GM19099 (cell line): ENCODE data around the gene NT5DC2.

Experiments used
- POLR2A ChIP-seq: IDR thresholded peaks from 3 replicates; pipeline ENCODE4 v1.6.1; 2011; ENCODE audit warnings: low read depth; ENCODE audit not compliant: insufficient read length; ENCODE audit errors: extremely low read depth

Gene NT5DC2

GRCh38 chr3:52493232-52494017 is 40.2 kb downstream of the NT5DC2 start:
- no peak for TF ChIP-seq POLR2A

- no peak for TF ChIP-seq POLR2A
These were observed 41.6 kb downstream of the NT5DC2 start for GRCh38 chr3:52492059-52492458.

GRCh38 chr3:52490939-52491526 is 42.6 kb downstream of the NT5DC2 start:
- no peak for TF ChIP-seq POLR2A

GRCh38 chr3:52490035-52490938 is 43.4 kb downstream of the NT5DC2 start:
- TF ChIP-seq POLR2A = no peak

DNA sequence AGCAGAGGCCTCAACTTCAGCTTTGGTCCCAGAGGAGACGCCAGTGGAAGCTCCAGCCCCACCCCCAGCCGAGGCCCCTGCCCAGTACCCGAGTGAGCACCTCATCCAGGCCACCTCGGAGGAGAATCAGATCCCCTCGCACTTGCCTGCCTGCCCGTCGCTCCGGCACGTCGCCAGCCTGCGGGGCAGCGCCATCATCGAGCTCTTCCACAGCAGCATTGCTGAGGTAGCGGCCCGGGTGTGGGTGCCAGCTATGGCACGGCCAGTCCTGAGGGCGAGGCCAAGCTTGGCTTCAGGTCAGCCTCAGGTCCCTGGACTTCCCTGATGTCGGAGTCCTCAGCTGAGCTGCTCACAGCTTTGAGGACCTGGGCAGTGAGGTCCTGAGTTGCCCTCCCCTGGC is 44.2 kb downstream of the NT5DC2 start:
- TF ChIP-seq POLR2A = no peak

GRCh38 chr3:52488746-52489145 is 44.9 kb downstream of the NT5DC2 start:
- no peak for TF ChIP-seq POLR2A

DNA sequence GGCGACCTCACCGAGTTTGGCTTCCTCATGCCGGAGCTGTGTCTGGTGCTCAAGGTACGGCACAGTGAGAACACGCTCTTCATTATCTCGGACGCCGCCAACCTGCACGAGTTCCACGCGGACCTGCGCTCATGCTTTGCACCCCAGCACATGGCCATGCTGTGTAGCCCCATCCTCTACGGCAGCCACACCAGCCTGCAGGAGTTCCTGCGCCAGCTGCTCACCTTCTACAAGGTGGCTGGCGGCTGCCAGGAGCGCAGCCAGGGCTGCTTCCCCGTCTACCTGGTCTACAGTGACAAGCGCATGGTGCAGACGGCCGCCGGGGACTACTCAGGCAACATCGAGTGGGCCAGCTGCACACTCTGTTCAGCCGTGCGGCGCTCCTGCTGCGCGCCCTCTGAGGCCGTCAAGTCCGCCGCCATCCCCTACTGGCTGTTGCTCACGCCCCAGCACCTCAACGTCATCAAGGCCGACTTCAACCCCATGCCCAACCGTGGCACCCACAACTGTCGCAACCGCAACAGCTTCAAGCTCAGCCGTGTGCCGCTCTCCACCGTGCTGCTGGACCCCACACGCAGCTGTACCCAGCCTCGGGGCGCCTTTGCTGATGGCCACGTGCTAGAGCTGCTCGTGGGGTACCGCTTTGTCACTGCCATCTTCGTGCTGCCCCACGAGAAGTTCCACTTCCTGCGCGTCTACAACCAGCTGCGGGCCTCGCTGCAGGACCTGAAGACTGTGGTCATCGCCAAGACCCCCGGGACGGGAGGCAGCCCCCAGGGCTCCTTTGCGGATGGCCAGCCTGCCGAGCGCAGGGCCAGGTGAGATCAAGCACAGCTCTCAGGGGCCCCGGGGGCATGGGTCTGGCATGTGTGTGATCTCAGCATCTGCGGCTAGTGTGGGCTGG is 45.6 kb downstream of the NT5DC2 start:
- no peak for TF ChIP-seq POLR2A

GRCh38 chr3:52487050-52487787 is 46.4 kb downstream of the NT5DC2 start:
- TF ChIP-seq POLR2A = no peak

GRCh38 chr3:52484680-52485461 is 48.8 kb downstream of the NT5DC2 start:
- TF ChIP-seq POLR2A = no peak

DNA sequence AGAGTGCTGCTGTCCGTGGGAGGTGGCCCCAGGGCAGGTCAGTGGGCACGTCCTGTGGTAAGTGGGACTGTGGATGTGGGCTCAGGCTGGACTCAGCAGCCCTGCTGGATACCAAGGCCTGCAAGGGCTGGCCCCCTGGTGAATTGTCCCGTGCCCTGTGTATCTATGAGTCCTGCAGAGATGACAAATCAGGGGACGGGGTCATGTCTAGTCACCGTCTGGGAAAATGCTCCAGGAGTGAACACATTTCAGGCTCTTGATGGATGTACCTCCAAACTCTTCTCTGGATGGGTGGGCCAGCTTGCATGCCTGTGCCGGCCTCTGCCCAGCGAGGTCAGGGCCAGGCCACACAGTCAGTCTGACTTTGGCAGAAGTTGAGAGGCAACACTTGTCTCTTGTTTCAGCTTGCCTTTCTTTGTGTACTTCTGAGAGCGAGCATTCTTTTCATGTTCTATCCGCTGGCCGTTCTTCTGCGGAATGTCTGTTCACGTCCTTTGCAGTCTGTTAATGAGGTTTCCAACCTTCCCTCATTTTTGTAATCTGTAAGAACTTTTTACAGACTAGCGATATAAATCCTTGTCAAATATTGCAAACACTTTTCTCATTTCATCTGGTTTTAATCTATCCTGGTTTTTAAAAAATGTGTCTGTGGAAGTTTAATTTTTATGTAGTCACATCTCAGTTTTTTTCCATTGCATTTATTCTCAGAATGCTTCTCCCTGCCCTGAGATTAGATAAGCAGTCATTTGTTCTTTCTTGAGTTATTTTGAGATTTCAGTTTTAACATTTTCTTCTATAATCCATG is 49.9 kb downstream of the NT5DC2 start:
- no peak for TF ChIP-seq POLR2A

DNA sequence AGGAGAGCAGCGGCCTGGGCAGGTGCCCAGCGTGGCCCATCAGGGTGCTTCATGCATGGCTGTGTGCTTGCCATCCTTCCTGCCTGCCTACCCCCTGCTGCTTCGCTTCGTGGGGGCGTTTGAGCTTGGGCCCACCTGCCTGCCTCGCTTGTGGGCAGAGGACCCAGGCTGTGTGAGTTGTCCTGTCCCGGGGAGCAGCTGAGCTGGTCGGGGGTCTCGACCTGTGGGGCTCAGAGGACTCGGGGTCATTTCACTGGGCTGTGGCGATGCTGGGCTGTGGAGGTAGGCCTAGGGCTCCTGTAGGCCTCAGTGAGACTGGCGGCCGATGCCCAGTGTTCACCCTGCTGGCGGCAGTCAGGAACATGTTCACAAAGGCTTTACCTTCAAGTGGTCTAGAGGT is 50.6 kb downstream of the NT5DC2 start:
- no peak for TF ChIP-seq POLR2A

GRCh38 chr3:52481819-52482521 is 51.7 kb downstream of the NT5DC2 start:
- TF ChIP-seq POLR2A = no peak
